ENCODE data around the gene RPL12. TPM values are rescaled to one million over a fixed set of nuclear protein-coding genes. Genes with fewer than 3 reads are reported as not detected.

Gene RPL12
- 1,044 and 1,067 TPM in 2 replicates for total RNA-seq
- long read RNA-seq, transcript RPL12-204 (7 exons, 864 nt), result minor isoform, 8 of 499 reads
- long read RNA-seq, transcript RPL12-201 (7 exons, 633 nt), result major isoform, 466 of 499 reads
- long read RNA-seq, partial matches to known transcripts, result 16 of 499 reads
- long read RNA-seq, other reads (novel, unspliced or antisense), result 9 of 499 reads

GRCh38 chr9:127450830-127451607, at the start of gene RPL12, which contains the start of gene LRSAM1:
Gene RPL12 (minus strand): TSS chr9:127451406. CDS start chr9:127451317, 89 bp downstream.
Gene LRSAM1 (plus strand): TSS chr9:127451510. CDS start chr9:127454528, 3,018 bp downstream.
- no peaks in the 10 kb centered on the region for H3K27me3 Mint-ChIP-seq
- no peak for TF ChIP-seq CTCF (IDR thresholded peaks at IDR 0.05; ENCODE audit: unreplicated experiment)
- no peaks in the 10 kb centered on the region for H3K9me3 Mint-ChIP-seq (ENCODE audit: low read depth)
- H3K27ac Mint-ChIP-seq, result peak within 1 kb of the TSS; percentile 99
- peaks cover 23% of the 10 kb centered on the region for H3K4me1 Mint-ChIP-seq (ENCODE audit: low read depth)
- peaks cover 30% of the 10 kb centered on the region for H3K36me3 Mint-ChIP-seq (ENCODE audit: insufficient read depth)
- peak; percentile 98 for DNase-seq (ENCODE audit: low spot score, unreplicated experiment)
- H3K4me3 Mint-ChIP-seq (ENCODE audit: low read depth), result peak within 1 kb of the TSS; percentile 95

GRCh38 chr9:127500862-127501261, 49.7 kb upstream of the RPL12 start:
- H3K27ac Mint-ChIP-seq, result no peak overlapping the region
- no peak for DNase-seq (ENCODE audit: low spot score, unreplicated experiment)
- H3K27me3 Mint-ChIP-seq, result no peaks in the 10 kb centered on the region
- peaks cover 7% of the 10 kb centered on the region for H3K36me3 Mint-ChIP-seq (ENCODE audit: insufficient read depth)
- no peaks in the 10 kb centered on the region for H3K4me1 Mint-ChIP-seq (ENCODE audit: low read depth)
- H3K9me3 Mint-ChIP-seq (ENCODE audit: low read depth), result no peaks in the 10 kb centered on the region
- TF ChIP-seq CTCF (IDR thresholded peaks at IDR 0.05; ENCODE audit: unreplicated experiment), result no peak
- no peak overlapping the region for H3K4me3 Mint-ChIP-seq (ENCODE audit: low read depth)

GRCh38 chr9:127500399-127500798, 49.2 kb upstream of the RPL12 start:
- H3K4me3 Mint-ChIP-seq (ENCODE audit: low read depth), result no peak overlapping the region
- no peaks in the 10 kb centered on the region for H3K4me1 Mint-ChIP-seq (ENCODE audit: low read depth)
- no peaks in the 10 kb centered on the region for H3K27me3 Mint-ChIP-seq
- no peak for TF ChIP-seq CTCF (IDR thresholded peaks at IDR 0.05; ENCODE audit: unreplicated experiment)
- DNase-seq (ENCODE audit: low spot score, unreplicated experiment), result no peak
- no peak overlapping the region for H3K27ac Mint-ChIP-seq
- peaks cover 8% of the 10 kb centered on the region for H3K36me3 Mint-ChIP-seq (ENCODE audit: insufficient read depth)
- no peaks in the 10 kb centered on the region for H3K9me3 Mint-ChIP-seq (ENCODE audit: low read depth)

- peaks cover 8% of the 10 kb centered on the region for H3K36me3 Mint-ChIP-seq (ENCODE audit: insufficient read depth)
- no peak for DNase-seq (ENCODE audit: low spot score, unreplicated experiment)
- H3K9me3 Mint-ChIP-seq (ENCODE audit: low read depth), result no peaks in the 10 kb centered on the region
- H3K27ac Mint-ChIP-seq, result no peak overlapping the region
- no peaks in the 10 kb centered on the region for H3K4me1 Mint-ChIP-seq (ENCODE audit: low read depth)
- no peaks in the 10 kb centered on the region for H3K27me3 Mint-ChIP-seq
- TF ChIP-seq CTCF (IDR thresholded peaks at IDR 0.05; ENCODE audit: unreplicated experiment), result no peak
- no peak overlapping the region for H3K4me3 Mint-ChIP-seq (ENCODE audit: low read depth)
Observed at GRCh38 chr9:127498298-127498697, 47.1 kb upstream of the RPL12 start.

GRCh38 chr9:127497656-127498290, 46.6 kb upstream of the RPL12 start:
- no peak overlapping the region for H3K27ac Mint-ChIP-seq
- no peaks in the 10 kb centered on the region for H3K9me3 Mint-ChIP-seq (ENCODE audit: low read depth)
- H3K4me1 Mint-ChIP-seq (ENCODE audit: low read depth), result no peaks in the 10 kb centered on the region
- TF ChIP-seq CTCF (IDR thresholded peaks at IDR 0.05; ENCODE audit: unreplicated experiment), result no peak
- H3K36me3 Mint-ChIP-seq (ENCODE audit: insufficient read depth), result peaks cover 8% of the 10 kb centered on the region
- no peak overlapping the region for H3K4me3 Mint-ChIP-seq (ENCODE audit: low read depth)
- no peaks in the 10 kb centered on the region for H3K27me3 Mint-ChIP-seq
- DNase-seq (ENCODE audit: low spot score, unreplicated experiment), result no peak

Data from progenitor cell of endocrine pancreas (in vitro differentiated cells).